Measurements from ENCODE around the gene SNRPD2. TPM values are rescaled to one million over a fixed set of nuclear protein-coding genes. Genes with fewer than 3 reads are reported as not detected.
"Not testable (repeated sequence)": the region's sequence is repeated elsewhere in the genome, so short reads cannot be mapped to it uniquely, and the experiment has no call there.

SNRPD2 gene
- total and polyA plus RNA-seq, 3 experiments from 2014 or later, result 738 to 1,016 (median 747) TPM

- peaks cover 11% of the 10 kb centered on the region for H3K36me3 ChIP-seq (ENCODE audit: insufficient read depth, low read length)
- Mint-ChIP-seq H3K36me3 (peaks cover 1 to 51% (median 3%) of the 10 kb centered on the region in 3 donors), H3K4me3 (peak within 1 kb of the TSS; percentile 91 to 98 (median 93)), H3K27me3 (no peaks in the 10 kb centered on the region), H3K27ac (peak within 1 kb of the TSS; percentile 92 to 100 (median 97)), H3K4me1 (peaks cover 16 to 27% (median 19%) of the 10 kb centered on the region in 3 donors), H3K9me3 (no peaks in the 10 kb centered on the region)
- H3K9me3 ChIP-seq (ENCODE audit: low read length), result no peaks in the 10 kb centered on the region
- H3K27me3 ChIP-seq (ENCODE audit: insufficient read depth, low read length, poor library complexity, severe bottlenecking), result no peaks in the 10 kb centered on the region
- peak; percentile 94 to 98 (median 98) for DNase-seq
- CTCF ChIA-PET, result interaction anchor here (0.6 to 9.0 kb wide), 21 partner anchors 13 to 264 kb away, joined by 3 to 107 read pairs (median 3); partner anchors contain the start of genes FBXO46, GIPR and SIX5
- POLR2A ChIA-PET, result interaction anchor here (0.6 to 2.5 kb wide), 14 partner anchors 11 to 196 kb away, joined by 3 to 16 read pairs (median 4); partner anchors contain the start of genes EML2, FBXO46 and SIX5
- peaks cover 7% of the 10 kb centered on the region for H3K4me1 ChIP-seq (ENCODE audit: insufficient read depth, low read length)
- peak within 1 kb of the TSS; percentile 92 for H3K27ac ChIP-seq (ENCODE audit: low read depth, low read length)
- H3K4me3 ChIP-seq (ENCODE audit: low read length), result peak within 1 kb of the TSS; percentile 72
Observed at GRCh38 chr19:45692187-45693105, 693 bp upstream of the SNRPD2 start, which contains the start of gene QPCTL. QPCTL (plus strand) TSS chr19:45692666; CDS start chr19:45692704, 38 bp downstream.

- POLR2A ChIA-PET, result no interaction called here
- no peak overlapping the region for H3K27ac ChIP-seq (ENCODE audit: low read depth, low read length)
- H3K9me3 Mint-ChIP-seq, result no peaks in the 10 kb centered on the region
Observed at GRCh38 chr19:45687599-45687998, 4.2 kb downstream of the SNRPD2 start.

GRCh38 chr19:45685045-45685444 is 6.7 kb downstream of the SNRPD2 start:
- H3K27me3 ChIP-seq (ENCODE audit: insufficient read depth, low read length, poor library complexity, severe bottlenecking); POLR2A ChIA-PET; H3K27ac ChIP-seq (ENCODE audit: low read depth, low read length); H3K9me3 Mint-ChIP-seq; CTCF ChIA-PET; H3K4me3 Mint-ChIP-seq; H3K9me3 ChIP-seq (ENCODE audit: low read length); DNase-seq; H3K27ac Mint-ChIP-seq; H3K27me3 Mint-ChIP-seq; H3K4me3 ChIP-seq (ENCODE audit: low read length); H3K4me1 ChIP-seq (ENCODE audit: insufficient read depth, low read length): not testable (repeated sequence)
- H3K36me3 ChIP-seq (ENCODE audit: insufficient read depth, low read length), result peaks cover 33% of the 10 kb centered on the region
- H3K4me1 Mint-ChIP-seq, result peaks cover 8 to 19% (median 10%) of the 10 kb centered on the region in 3 donors
- peaks cover 0 to 57% (median 0%) of the 10 kb centered on the region in 3 donors for H3K36me3 Mint-ChIP-seq

More at GRCh38 chr19:45687599-45687998, 4.2 kb downstream of the SNRPD2 start:
- Mint-ChIP-seq H3K27ac (no peak overlapping the region), H3K36me3 (peaks cover 0 to 65% (median 0%) of the 10 kb centered on the region in 3 donors), H3K4me1 (peaks cover 11 to 20% (median 18%) of the 10 kb centered on the region in 3 donors), H3K27me3 (no peaks in the 10 kb centered on the region), H3K4me3 (no peak overlapping the region)
- H3K27me3 ChIP-seq (ENCODE audit: insufficient read depth, low read length, poor library complexity, severe bottlenecking), result no peaks in the 10 kb centered on the region
- H3K4me1 ChIP-seq (ENCODE audit: insufficient read depth, low read length), result peaks cover 7% of the 10 kb centered on the region
- CTCF ChIA-PET, result interaction anchor here (9.0 kb wide), 1 partner anchor 8 kb away, joined by 107 read pairs; no protein-coding TSS in a partner anchor
- no peak for DNase-seq
- H3K4me3 ChIP-seq (ENCODE audit: low read length), result no peak overlapping the region
- no peaks in the 10 kb centered on the region for H3K9me3 ChIP-seq (ENCODE audit: low read length)
- peaks cover 33% of the 10 kb centered on the region for H3K36me3 ChIP-seq (ENCODE audit: insufficient read depth, low read length)

DNA sequence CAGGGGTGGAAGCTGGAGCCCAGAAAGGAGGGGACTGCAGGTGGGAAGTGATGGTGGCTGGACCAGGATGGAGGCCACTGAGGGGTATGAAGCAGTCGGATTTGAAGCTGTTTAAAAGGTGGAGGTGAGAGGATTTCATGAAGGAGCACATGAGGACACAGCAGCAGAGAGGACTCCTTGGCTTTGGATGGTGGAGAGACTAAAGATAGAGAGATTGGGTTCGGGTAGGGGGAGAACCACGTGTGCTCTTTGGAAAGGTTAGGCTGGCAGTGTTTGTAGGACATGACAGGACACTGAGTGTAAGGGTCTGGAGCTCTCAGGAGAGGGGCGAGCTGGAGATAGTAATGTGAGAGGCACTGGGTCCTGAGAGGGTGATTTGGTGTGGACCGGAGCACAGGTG is 8.8 kb downstream of the SNRPD2 start:
- Histone ChIP-seq H3K36me3 (ENCODE audit: insufficient read depth, low read length) (peaks cover 26% of the 10 kb centered on the region), H3K4me1 (ENCODE audit: insufficient read depth, low read length) (peaks cover 8% of the 10 kb centered on the region), H3K9me3 (ENCODE audit: low read length) (no peaks in the 10 kb centered on the region), H3K27me3 (ENCODE audit: insufficient read depth, low read length, poor library complexity, severe bottlenecking) (no peaks in the 10 kb centered on the region), H3K27ac (ENCODE audit: low read depth, low read length) (no peak overlapping the region), H3K4me3 (ENCODE audit: low read length) (no peak overlapping the region)
- ChIA-PET CTCF (interaction anchor here (0.6 to 8.6 kb wide), 4 partner anchors 9 to 996 kb away, joined by 3 to 107 read pairs (median 8); partner anchors contain the start of genes QPCTL and SNRPD2), POLR2A (interaction anchor here (0.6 kb wide), 1 partner anchor 122 kb away, joined by 3 read pairs; no protein-coding TSS in a partner anchor)
- Mint-ChIP-seq H3K36me3 (peaks cover 0 to 43% (median 0%) of the 10 kb centered on the region in 3 donors), H3K9me3 (no peaks in the 10 kb centered on the region), H3K27me3 (no peaks in the 10 kb centered on the region), H3K27ac (peak overlapping the region in 3 of 8 donors; percentile 46 to 80 (median 51)), H3K4me1 (peaks cover 6 to 14% (median 10%) of the 10 kb centered on the region in 3 donors), H3K4me3 (no peak overlapping the region)
- DNase-seq, result no peak

- H3K27me3 Mint-ChIP-seq, result no peaks in the 10 kb centered on the region
- H3K27me3 ChIP-seq (ENCODE audit: insufficient read depth, low read length, poor library complexity, severe bottlenecking), result no peaks in the 10 kb centered on the region
- peaks cover 0 to 35% (median 0%) of the 10 kb centered on the region in 3 donors for H3K36me3 Mint-ChIP-seq
- no peak overlapping the region for H3K27ac ChIP-seq (ENCODE audit: low read depth, low read length)
- no peak for DNase-seq
- no peaks in the 10 kb centered on the region for H3K9me3 Mint-ChIP-seq
- H3K9me3 ChIP-seq (ENCODE audit: low read length), result no peaks in the 10 kb centered on the region
- H3K4me3 ChIP-seq (ENCODE audit: low read length), result peak overlapping the region; percentile 46
- CTCF ChIA-PET, result interaction anchor here (1.0 to 8.6 kb wide), 6 partner anchors 8 to 37 kb away, joined by 3 to 107 read pairs (median 8); partner anchors contain the start of genes QPCTL and SNRPD2
- peaks cover 18% of the 10 kb centered on the region for H3K36me3 ChIP-seq (ENCODE audit: insufficient read depth, low read length)
- POLR2A ChIA-PET, result interaction anchor here (0.6 to 2.1 kb wide), 2 partner anchors 9 to 122 kb away, joined by 3 to 9 read pairs; partner anchors contain the start of genes QPCTL and SNRPD2
- peak overlapping the region in 4 of 7 donors; percentile 28 to 84 (median 81) for H3K4me3 Mint-ChIP-seq
- H3K4me1 ChIP-seq (ENCODE audit: insufficient read depth, low read length), result peaks cover 13% of the 10 kb centered on the region
- peaks cover 10 to 19% (median 16%) of the 10 kb centered on the region in 3 donors for H3K4me1 Mint-ChIP-seq
- H3K27ac Mint-ChIP-seq, result peak overlapping the region in 3 of 8 donors; percentile 54 to 91 (median 69)
Observed at GRCh38 chr19:45682117-45682516, 9.6 kb downstream of the SNRPD2 start.

DNA sequence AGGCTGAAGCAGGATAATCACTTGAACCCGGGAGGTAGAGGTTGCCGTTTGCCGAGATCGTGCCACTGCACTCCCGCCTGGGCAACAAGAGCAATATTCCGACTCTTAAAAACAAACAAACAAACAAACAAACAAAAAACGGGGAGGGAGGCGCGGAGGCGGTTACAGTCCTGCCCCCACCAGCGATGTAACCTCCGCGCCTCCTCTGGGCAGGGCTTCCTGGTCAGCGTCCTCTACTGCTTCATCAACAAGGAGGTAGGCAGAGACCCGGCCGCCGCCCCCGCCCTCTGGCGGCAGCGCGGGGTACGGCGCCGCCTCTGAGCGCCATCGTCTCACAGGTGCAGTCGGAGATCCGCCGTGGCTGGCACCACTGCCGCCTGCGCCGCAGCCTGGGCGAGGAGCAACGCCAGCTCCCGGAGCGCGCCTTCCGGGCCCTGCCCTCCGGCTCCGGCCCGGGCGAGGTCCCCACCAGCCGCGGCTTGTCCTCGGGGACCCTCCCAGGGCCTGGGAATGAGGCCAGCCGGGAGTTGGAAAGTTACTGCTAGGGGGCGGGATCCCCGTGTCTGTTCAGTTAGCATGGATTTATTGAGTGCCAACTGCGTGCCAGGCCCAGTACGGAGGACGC is 10.2 kb downstream of the SNRPD2 start:
- POLR2A ChIA-PET, result interaction anchor here (0.6 to 2.1 kb wide), 2 partner anchors 10 to 111 kb away, joined by 9 to 11 read pairs; partner anchors contain the start of genes DMWD, QPCTL and SNRPD2
- H3K36me3 ChIP-seq (ENCODE audit: insufficient read depth, low read length), result peaks cover 14% of the 10 kb centered on the region
- Mint-ChIP-seq H3K4me3 (peak overlapping the region; percentile 79 to 89 (median 84)), H3K9me3 (no peaks in the 10 kb centered on the region), H3K4me1 (peaks cover 13 to 24% (median 19%) of the 10 kb centered on the region in 3 donors), H3K36me3 (peaks cover 0 to 30% (median 0%) of the 10 kb centered on the region in 3 donors), H3K27ac (peak overlapping the region in 7 of 8 donors; percentile 66 to 92 (median 80)), H3K27me3 (no peaks in the 10 kb centered on the region)
- H3K9me3 ChIP-seq (ENCODE audit: low read length), result no peaks in the 10 kb centered on the region
- H3K27ac ChIP-seq (ENCODE audit: low read depth, low read length), result no peak overlapping the region
- H3K4me3 ChIP-seq (ENCODE audit: low read length), result peak overlapping the region; percentile 46
- peaks cover 18% of the 10 kb centered on the region for H3K4me1 ChIP-seq (ENCODE audit: insufficient read depth, low read length)
- CTCF ChIA-PET, result interaction anchor here (0.9 to 8.6 kb wide), 12 partner anchors 10 to 98 kb away, joined by 3 to 107 read pairs (median 6); partner anchors contain the start of genes EML2, QPCTL, SIX5 and SNRPD2
- peak; percentile 77 to 88 (median 83) for DNase-seq
- H3K27me3 ChIP-seq (ENCODE audit: insufficient read depth, low read length, poor library complexity, severe bottlenecking), result no peaks in the 10 kb centered on the region
